ENCODE measurements around the gene NAA15.

GRCh38 chr4:139458543-139458942 lies 157.2 kb downstream of the NAA15 start:
- TF ChIP-seq CTCF (IDR thresholded peaks at IDR 0.05 in 4 of 5, conservative IDR thresholded peaks at IDR 0.05 in 1 of 5) (no peak), POLR2A (IDR thresholded peaks at IDR 0.05) (no peak)

Measured in gastrocnemius medialis (tissue), 4 donors.